Inflammatory macrophage treated with lipopolysaccharide for 4 hours (primary cell): ENCODE results near the gene DNAH7.

ENCODE experiments used
- DNase-seq: peaks from one replicate; pipeline ENCODE4 v3.0.0-alpha.2; 2020

The DNAH7 gene

DNA sequence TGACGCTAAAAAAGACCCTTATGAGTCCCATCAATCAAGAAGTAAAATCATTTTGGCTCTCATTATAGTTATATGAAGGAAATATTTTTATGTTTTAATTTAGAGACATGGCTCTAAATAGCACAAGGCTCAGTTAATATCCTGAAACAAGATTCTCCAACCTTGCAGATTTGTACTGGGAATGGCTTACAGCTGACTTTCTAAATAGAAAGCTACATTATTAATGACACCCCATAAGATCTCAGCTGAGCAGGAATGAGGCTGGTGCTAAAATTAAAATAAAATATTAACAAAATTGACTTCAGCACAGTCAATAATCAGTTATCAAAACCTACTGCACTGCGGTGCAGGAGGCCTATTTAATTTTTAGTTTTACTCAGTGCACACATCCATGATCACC lies 274.8 kb downstream of the DNAH7 start:
- DNase-seq: no peak

GRCh38 chr2:195782156-195782555 lies 286.5 kb downstream of the DNAH7 start:
- no peak for DNase-seq

DNA sequence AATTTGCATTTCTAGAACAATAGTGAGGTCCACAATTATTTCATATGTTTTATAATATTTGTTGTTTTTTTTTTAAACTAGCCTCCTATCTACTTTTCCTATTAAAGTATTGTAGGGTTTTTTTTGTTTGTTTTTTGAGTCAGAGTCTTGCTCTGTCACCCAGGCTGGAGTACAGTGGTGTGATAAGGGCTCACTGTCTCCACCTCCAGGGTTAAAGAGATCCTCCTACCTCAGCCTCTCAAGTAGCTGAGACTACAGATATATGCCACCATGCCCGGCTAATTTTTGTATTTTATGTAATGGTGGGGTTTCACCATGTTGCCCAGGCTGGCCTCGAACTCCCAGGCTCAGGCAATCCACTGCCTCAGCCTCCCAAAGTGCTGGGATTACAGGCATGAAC lies 289.1 kb downstream of the DNAH7 start:
- no peak for DNase-seq

- no peak for DNase-seq
Observed at GRCh38 chr2:195769975-195770374, 298.7 kb downstream of the DNAH7 start.

DNA sequence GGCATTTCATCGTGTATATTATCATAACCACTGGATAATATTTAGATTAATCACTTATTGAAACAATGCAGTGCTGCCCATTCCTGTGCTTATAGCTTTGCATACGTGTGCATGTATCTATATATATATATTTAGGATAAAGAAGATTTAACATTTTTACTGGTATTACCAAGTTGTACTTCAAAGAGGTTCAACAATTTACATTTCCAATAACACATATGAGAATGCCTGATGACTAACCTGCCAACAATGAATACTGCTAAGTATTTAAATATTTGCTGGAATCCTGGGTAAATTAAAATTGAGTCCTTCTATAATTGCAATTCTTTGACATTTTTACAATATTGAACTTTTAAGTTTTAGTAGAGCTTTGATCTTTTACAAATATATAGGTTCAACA lies 300.2 kb downstream of the DNAH7 start:
- no peak for DNase-seq

- DNase-seq: no peak
Observed at GRCh38 chr2:195766691-195767090, 301.9 kb downstream of the DNAH7 start.

GRCh38 chr2:195763866-195764265 lies 304.8 kb downstream of the DNAH7 start:
- DNase-seq: no peak

DNA sequence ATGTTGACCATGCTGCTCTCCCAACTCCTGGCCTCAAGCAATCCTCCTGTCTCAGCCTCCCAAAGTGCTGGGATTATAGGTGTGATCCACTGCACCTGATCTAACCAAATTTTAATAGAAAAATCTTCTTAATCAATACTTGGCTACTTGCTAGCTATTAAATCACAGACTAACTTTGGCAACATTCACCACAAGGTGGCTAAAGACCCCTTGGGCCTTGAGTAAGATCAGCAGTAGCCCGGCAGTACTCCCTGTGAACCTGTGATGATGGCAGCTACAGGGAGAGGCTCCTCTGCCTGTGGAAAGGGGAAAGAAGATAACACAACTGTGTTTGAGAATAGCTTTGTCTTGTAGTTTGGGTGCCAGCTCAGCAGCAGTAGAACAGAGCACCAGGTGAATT lies 308.8 kb downstream of the DNAH7 start:
- no peak for DNase-seq

- DNase-seq: no peak
Observed at GRCh38 chr2:195758846-195759245, 309.8 kb downstream of the DNAH7 start.

DNA sequence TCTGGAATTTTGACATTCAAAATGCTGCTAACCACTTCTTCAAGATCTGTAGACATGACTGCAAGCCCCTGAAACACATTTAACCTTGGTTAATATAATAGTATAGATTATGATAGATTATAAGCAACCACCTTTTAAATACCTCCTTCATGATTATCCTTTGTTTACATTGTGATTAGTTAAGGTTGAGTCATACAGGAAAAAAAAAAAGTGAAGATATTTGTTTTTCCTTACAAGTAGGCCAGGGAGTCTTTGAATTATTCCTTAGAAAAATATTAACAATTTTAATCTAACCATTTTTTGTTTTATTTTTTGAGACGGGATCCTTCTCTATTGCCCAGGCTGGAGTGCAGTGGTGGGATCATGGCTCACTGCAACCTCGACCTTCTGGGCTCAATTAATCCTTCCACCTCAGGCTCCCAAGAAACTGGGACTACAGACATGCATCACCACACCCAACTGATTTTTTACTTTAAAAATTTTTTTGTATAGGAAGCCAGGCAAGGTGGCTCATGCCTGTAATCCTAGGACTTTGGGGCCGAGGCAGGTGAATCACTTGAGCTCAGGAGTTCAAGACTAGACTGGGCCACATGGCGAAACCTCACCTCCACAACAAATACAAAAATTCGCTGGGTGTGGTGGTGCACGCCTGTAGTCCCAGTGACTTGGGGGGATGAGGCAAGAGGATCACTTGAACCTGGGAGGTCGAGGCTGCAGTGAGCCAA lies 312.3 kb downstream of the DNAH7 start:
- DNase-seq: no peak

DNA sequence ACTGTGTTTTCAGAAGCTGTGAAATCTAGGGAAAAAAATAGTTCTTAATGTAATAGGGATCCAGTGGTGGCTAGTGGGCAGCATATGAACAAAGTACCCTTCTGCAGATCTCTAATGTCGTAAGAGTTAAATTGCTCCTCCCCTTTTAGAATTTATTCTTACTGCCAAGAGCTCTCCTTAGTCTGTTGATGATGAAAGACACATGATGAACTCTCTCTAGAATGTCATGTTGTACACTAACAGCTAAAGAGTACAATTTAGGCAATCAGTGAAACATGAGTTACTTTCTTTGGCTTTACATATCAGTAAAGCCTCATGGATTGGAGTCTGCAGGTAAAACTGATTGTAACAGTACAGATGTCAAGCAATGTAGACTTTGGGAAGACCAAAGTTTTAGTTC lies 327.4 kb downstream of the DNAH7 start:
- DNase-seq: no peak

- no peak for DNase-seq
Observed at GRCh38 chr2:195737511-195738325, 330.9 kb downstream of the DNAH7 start.

- no peak for DNase-seq
Observed at GRCh38 chr2:195735347-195735746, 333.3 kb downstream of the DNAH7 start.

DNA sequence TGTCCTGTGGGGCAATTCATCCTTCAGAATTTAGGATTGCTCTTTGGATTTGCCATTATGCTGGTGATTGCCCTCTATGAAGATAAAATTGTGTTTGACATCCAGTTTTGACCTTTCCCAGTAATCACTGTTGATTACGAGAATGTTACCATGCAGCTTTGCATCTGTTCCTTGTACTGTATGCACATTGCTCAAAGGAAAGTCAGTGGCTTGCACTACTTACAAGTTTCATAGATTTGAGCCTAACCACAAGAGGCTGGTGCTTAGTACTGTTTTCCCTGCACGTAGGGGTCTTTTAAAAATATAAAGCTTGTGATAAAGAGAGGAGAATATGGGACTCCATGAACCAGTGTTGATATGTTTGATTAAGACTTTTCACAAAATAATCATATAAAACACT lies 333.7 kb downstream of the DNAH7 start:
- no peak for DNase-seq

DNA sequence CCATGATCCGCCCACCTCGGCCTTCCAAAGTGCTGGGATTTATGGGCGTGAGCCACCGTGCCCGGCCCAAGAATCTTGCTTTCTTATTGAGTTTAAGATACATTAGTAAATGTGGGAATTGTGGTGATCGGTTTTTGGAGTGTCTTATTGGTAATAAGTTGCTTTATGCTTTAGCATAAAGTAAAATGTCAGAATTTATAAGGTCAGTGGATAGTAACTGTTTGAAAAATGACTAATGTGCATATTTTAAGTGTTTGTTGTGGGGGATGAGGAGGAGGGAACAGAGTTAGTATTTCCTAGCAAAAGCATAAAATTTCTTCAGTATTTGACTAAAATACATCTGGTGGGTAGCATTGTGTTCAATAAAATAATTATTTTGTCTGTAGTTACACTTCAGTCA lies 334.2 kb downstream of the DNAH7 start:
- no peak for DNase-seq

- DNase-seq: no peak
Observed at GRCh38 chr2:195733831-195734230, 334.8 kb downstream of the DNAH7 start.

DNA sequence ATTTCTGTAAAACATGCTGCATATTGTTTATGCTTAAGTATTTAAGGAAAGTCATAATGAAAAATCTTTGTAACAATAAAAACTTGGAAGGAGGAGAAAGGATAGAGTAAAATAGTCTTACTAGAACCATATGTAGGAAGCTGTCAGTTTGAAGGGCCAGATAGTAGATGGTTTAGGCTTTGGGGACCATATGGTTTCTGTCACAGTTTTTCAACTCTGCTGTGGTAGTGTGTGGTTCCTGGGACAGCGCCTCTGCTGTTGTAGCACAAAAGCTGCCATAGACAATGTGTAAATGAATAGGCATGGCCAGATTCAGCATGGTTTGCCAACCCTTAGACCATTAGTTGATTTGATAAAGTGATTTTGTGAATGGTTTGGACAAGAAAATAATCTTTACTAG lies 336.1 kb downstream of the DNAH7 start:
- DNase-seq: no peak

GRCh38 chr2:195730912-195731311 lies 337.7 kb downstream of the DNAH7 start:
- no peak for DNase-seq

- DNase-seq: no peak
Observed at GRCh38 chr2:195727106-195727505, 341.5 kb downstream of the DNAH7 start.

DNA sequence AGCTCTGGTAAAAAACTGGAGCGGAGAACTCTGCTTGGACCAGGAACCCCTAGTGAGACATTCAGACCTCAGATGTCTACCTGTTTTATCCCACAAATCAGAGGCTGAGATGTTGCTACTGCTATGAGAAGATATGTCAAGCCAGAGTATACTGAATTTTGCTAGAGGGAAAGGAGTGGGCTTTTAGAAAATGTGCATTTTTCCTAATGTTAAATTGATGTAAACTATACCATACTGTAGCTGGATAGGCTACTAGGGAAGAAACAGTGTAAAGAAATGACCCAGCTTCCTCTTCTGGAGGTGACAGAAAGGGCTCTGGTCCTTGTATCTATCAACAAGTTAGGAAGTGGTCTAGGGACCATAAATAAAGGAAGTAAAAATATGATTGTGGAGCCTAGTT lies 346.6 kb downstream of the DNAH7 start:
- DNase-seq: peak; percentile 2

GRCh38 chr2:195721042-195721441 lies 347.6 kb downstream of the DNAH7 start:
- no peak for DNase-seq

GRCh38 chr2:195716466-195716865 lies 352.2 kb downstream of the DNAH7 start:
- DNase-seq: no peak

DNA sequence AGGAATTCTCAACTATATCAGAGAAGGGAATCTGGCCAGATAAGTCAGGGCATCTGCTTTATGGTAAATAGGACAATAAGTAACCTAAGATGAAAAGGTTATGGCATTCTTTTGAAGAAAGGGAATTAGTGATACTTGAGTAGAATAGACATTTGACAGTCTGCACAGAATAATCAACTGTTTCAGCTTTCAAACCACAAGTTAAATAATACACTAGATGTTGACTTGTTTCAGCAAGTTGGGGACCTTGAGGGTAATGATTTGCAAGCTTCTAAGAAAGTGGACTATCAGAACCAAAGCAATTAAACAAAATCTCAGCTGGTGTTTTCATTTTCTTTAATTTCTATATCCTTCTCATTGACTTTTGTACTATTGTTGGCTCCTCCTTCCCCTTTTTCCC lies 357.2 kb downstream of the DNAH7 start:
- no peak for DNase-seq
